OCI-LY7 (cell line): Measurements from ENCODE around the gene GTPBP10.

ENCODE experiments used
- CTCF ChIP-seq: fragments of 200-600 bp; sonication (generic); conservative IDR thresholded peaks from 2 replicates; pipeline ENCODE4 v1.5.1; 2014; ENCODE audit warnings: mild to moderate bottlenecking, antibody characterized with exemption, low read length, moderate library complexity, mixed read lengths
- EZH2phosphoT487 ChIP-seq: fragments of 200-600 bp; sonication (generic); IDR thresholded peaks from 2 replicates; pipeline ENCODE4 v1.6.1; 2018; ENCODE audit warnings: low read depth, borderline replicate concordance, mild to moderate bottlenecking, mixed run types, antibody characterized with exemption, low read length, moderate library complexity, mixed read lengths

DNA sequence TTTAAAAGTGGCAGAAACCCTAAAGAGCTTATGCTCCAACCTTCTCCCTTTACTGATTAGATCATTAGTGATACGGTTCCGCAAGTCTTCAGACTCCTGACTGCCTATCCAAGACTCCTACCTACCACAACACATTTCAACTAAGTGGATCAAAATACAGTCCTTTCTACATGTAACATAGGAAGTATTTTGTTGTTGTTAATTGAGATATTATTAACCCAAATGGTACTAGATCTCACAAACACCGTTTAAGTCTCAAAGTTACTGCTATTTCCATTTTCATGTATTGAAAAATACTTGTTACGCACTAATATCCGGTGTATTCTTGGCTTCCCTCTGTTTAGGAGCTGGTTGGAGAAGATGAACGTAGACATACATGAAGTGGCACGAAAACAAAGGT is 26.5 kb upstream of the GTPBP10 start:
- no peak for TF ChIP-seq CTCF
- no peak for TF ChIP-seq EZH2phosphoT487
